Transverse colon (tissue), 4 donors: ENCODE measurements around the gene AP4E1. TPM values are rescaled to one million over a fixed set of nuclear protein-coding genes. Genes with fewer than 3 reads are reported as not detected.

ENCODE experiments used
- DNase-seq: peaks from one replicate; pipeline ENCODE4 v3.0.0-alpha.2; 2019
- H3K27ac ChIP-seq, 4 donors: fragments of 200-600 bp; sonication (generic); 2 replicates each; pipeline ENCODE4 v1.5.1; 2016 to 2018; ENCODE audit warnings: inconsistent platforms in 4 of 4
- H3K27me3 ChIP-seq: fragments of 200-600 bp; sonication (generic); 2 replicates; pipeline ENCODE4 v1.5.1; 2017; ENCODE audit warnings: inconsistent platforms
- H3K36me3 ChIP-seq, 4 donors: fragments of 200-600 bp; sonication (generic); 2 replicates each; pipeline ENCODE4 v1.5.1; 2017 to 2019; ENCODE audit warnings: inconsistent platforms in 4 of 4
- H3K4me1 ChIP-seq, 4 donors: fragments of 200-600 bp; sonication (generic); 2 replicates each; pipeline ENCODE4 v1.5.1; 2017 to 2020; ENCODE audit warnings: inconsistent platforms in 4 of 4
- H3K4me3 ChIP-seq, 4 donors: fragments of 200-600 bp; sonication (generic); 1 replicate in 1 of 4; 2 replicates in 3 of 4; pipeline versions ENCODE4 v1.5.1 to v1.6.1; 2017 to 2019; ENCODE audit warnings: inconsistent platforms in 4 of 4
- H3K9me3 ChIP-seq, 2 donors: fragments of 200-600 bp; sonication (generic); 2 replicates each; pipeline ENCODE4 v1.5.1; 2017 to 2019; ENCODE audit warnings: inconsistent platforms in 2 of 2
- CTCF ChIP-seq, 5 experiments: fragments of 200-600 bp in 3 of 5; fragments of 450-650 bp in 2 of 5; sonication (generic) in 3 of 5; IDR thresholded peaks; 1 replicate in 2 of 5; 2 replicates in 3 of 5; pipeline ENCODE4 v1.5.1; 2016 to 2017; ENCODE audit warnings: antibody characterized with exemption in 5 of 5, inconsistent platforms in 3 of 5, mild to moderate bottlenecking in 2 of 5, moderate library complexity in 1 of 5
- EP300 ChIP-seq: sonication (generic); formaldehyde crosslinking; IDR thresholded peaks from one replicate; pipeline ENCODE4 v1.6.1; 2017; ENCODE audit warnings: antibody characterized with exemption, low read depth
- POLR2A ChIP-seq: fragments of 450-650 bp; IDR thresholded peaks from one replicate; pipeline ENCODE4 v1.6.1; 2016; ENCODE audit warnings: antibody characterized with exemption, mild to moderate bottlenecking, moderate library complexity
- POLR2AphosphoS5 ChIP-seq, 3 donors: sonication (generic); formaldehyde crosslinking; IDR thresholded peaks; one replicate each; pipeline ENCODE4 v1.6.1; 2016; ENCODE audit warnings: antibody characterized with exemption in 3 of 3
- WGBS, 2 donors: methylation state at CpG; one replicate each; pipeline ENCODE4 v1.1.5; 2018; ENCODE audit warnings: low coverage in 1 of 2; 5-methylcytosine and 5-hydroxymethylcytosine counted together
- in situ Hi-C, 4 donors: fragments of 200-750 bp; cut with MboI; loops; one replicate each; pipeline versions ENCODE4 v1.15.0 to v1.15.1; 2017; ENCODE audit warnings: low sequenced_read_pairs in 3 of 4, low pct_ligation_motif_present in 1 of 4, low pct_unique_long_range_greater_than_20kb in 1 of 4
- intact Hi-C: fragments of 100-400 bp; cut with DNase I; formaldehyde crosslinking; loops from one replicate; pipeline ENCODE4 v1.15.1; 2023; ENCODE audit warnings: low total_unique reads
- total RNA-seq, 4 donors: library from RNA; depleted of rRNA; stranded (reverse); fragments of >200 nt; gene quantifications; one replicate each; pipeline ENCODE4 v1.1.0, GENCODE V29; 2016

The AP4E1 gene
- total RNA-seq, 4 donors from 2014 or later, result 6.0 to 22.4 (median 9.9) TPM

GRCh38 chr15:50996641-50997040 lies 88.2 kb downstream of the AP4E1 start:
- Histone ChIP-seq H3K9me3 (no peaks in the 10 kb centered on the region), H3K36me3 (peaks cover 0 to 19% (median 6%) of the 10 kb centered on the region in 4 donors), H3K4me1 (no peaks in the 10 kb centered on the region), H3K27ac (no peak overlapping the region), H3K4me3 (no peak overlapping the region), H3K27me3 (no peaks in the 10 kb centered on the region)
- no peak for DNase-seq
- TF ChIP-seq CTCF (IDR thresholded peaks at IDR 0.05), result no peak
- TF ChIP-seq POLR2A, result no peak
- TF ChIP-seq EP300, result no peak
- no peak for TF ChIP-seq POLR2AphosphoS5 (IDR thresholded peaks at IDR 0.05)
- whole genome bisulfite sequencing, 2 donors, result 81% methylated on average over 1 of the region's 1 CpG; no CpG with 5 or more reads in 1 of the 2 donors
- intact Hi-C loops, result no loop called here
- in situ Hi-C loops, result no loop called here

GRCh38 chr15:50997371-50998051 lies 89.0 kb downstream of the AP4E1 start:
- H3K4me1 ChIP-seq, result no peaks in the 10 kb centered on the region
- in situ Hi-C loops (no loop called here), intact Hi-C loops (no loop called here)
- no peaks in the 10 kb centered on the region for H3K27me3 ChIP-seq
- H3K9me3 ChIP-seq, result no peaks in the 10 kb centered on the region
- 92 to 95% methylated on average over 4 of the region's 4 CpGs for WGBS, 2 donors
- no peak overlapping the region for H3K4me3 ChIP-seq
- H3K36me3 ChIP-seq, result peaks cover 0 to 19% (median 6%) of the 10 kb centered on the region in 4 donors
- DNase-seq, result no peak
- TF ChIP-seq CTCF (IDR thresholded peaks at IDR 0.05), result no peak
- no peak for TF ChIP-seq POLR2A
- no peak for TF ChIP-seq POLR2AphosphoS5 (IDR thresholded peaks at IDR 0.05)
- no peak overlapping the region for H3K27ac ChIP-seq

- Histone ChIP-seq H3K4me3 (no peak overlapping the region), H3K4me1 (no peaks in the 10 kb centered on the region), H3K27me3 (no peaks in the 10 kb centered on the region), H3K27ac (no peak overlapping the region), H3K36me3 (peaks cover 0 to 14% (median 4%) of the 10 kb centered on the region in 4 donors), H3K9me3 (no peaks in the 10 kb centered on the region)
- TF ChIP-seq EP300 (no peak), CTCF (IDR thresholded peaks at IDR 0.05) (no peak), POLR2AphosphoS5 (IDR thresholded peaks at IDR 0.05) (no peak), POLR2A (no peak)
- 63 to 100% methylated on average over 2 to 3 of the region's 3 CpGs for WGBS, 2 donors
- DNase-seq, result no peak
- in situ Hi-C loops (no loop called here), intact Hi-C loops (no loop called here)
Measured at GRCh38 chr15:51004103-51004551, 95.6 kb downstream of the AP4E1 start.

GRCh38 chr15:51006336-51006985 lies 98.0 kb downstream of the AP4E1 start:
- Histone ChIP-seq H3K36me3 (peaks cover 0 to 9% (median 1%) of the 10 kb centered on the region in 4 donors), H3K4me1 (no peaks in the 10 kb centered on the region), H3K27ac (no peak overlapping the region), H3K4me3 (no peak overlapping the region), H3K27me3 (no peaks in the 10 kb centered on the region), H3K9me3 (no peaks in the 10 kb centered on the region)
- intact Hi-C loops, result no loop called here
- DNase-seq, result no peak
- in situ Hi-C loops, result no loop called here
- TF ChIP-seq POLR2A (no peak), CTCF (IDR thresholded peaks at IDR 0.05) (no peak), EP300 (no peak), POLR2AphosphoS5 (IDR thresholded peaks at IDR 0.05) (no peak)
- WGBS, 2 donors, result 29 to 52% methylated on average over 1 of the region's 1 CpG
